HG02798 (cell line): Measurements from ENCODE around the gene BET1.
"Not testable (repeated sequence)": the region's sequence is repeated elsewhere in the genome, so short reads cannot be mapped to it uniquely, and the experiment has no call there.

ENCODE experiments used
- ATAC-seq: cut with Tn5 transposase; IDR thresholded peaks from one replicate; pipeline ENCODE4 v1.9.1; 2021; ENCODE audit warnings: mild to moderate bottlenecking; ENCODE audit not compliant: unreplicated experiment, poor library complexity

Gene BET1

GRCh38 chr7:94004024-94004951 is at the start of gene BET1:
Gene BET1 (minus strand): TSS chr7:94004355. CDS start chr7:94004216, 139 bp downstream.
- peak; percentile 98 for ATAC-seq

GRCh38 chr7:94053532-94053931 is 49.4 kb upstream of the BET1 start:
- ATAC-seq, result no peak

- peak; percentile 47 for ATAC-seq
Measured at GRCh38 chr7:94052398-94053180, 48.4 kb upstream of the BET1 start.

- ATAC-seq, result peak; percentile 85
Measured at GRCh38 chr7:94050046-94050445, 45.9 kb upstream of the BET1 start.

GRCh38 chr7:94049615-94050014 is 45.5 kb upstream of the BET1 start:
- ATAC-seq, result peak; percentile 19

- no peak for ATAC-seq
Measured at GRCh38 chr7:94048755-94049154, 44.6 kb upstream of the BET1 start.

- ATAC-seq, result no peak
Measured at GRCh38 chr7:94047956-94048355, 43.8 kb upstream of the BET1 start.

- no peak for ATAC-seq
Measured at GRCh38 chr7:94045581-94045980, 41.4 kb upstream of the BET1 start.

GRCh38 chr7:94044806-94045205 is 40.7 kb upstream of the BET1 start:
- peak; percentile 24 for ATAC-seq

- ATAC-seq, result no peak
Measured at GRCh38 chr7:94043299-94043698, 39.1 kb upstream of the BET1 start.

GRCh38 chr7:94042381-94042780 is 38.2 kb upstream of the BET1 start:
- peak; percentile 94 for ATAC-seq

- ATAC-seq, result no peak
Measured at GRCh38 chr7:94041529-94041928, 37.4 kb upstream of the BET1 start.

- no peak for ATAC-seq
Measured at GRCh38 chr7:94040254-94040653, 36.1 kb upstream of the BET1 start.

- no peak for ATAC-seq
Measured at GRCh38 chr7:94039368-94040035, 35.3 kb upstream of the BET1 start.

GRCh38 chr7:94031865-94032264 is 27.7 kb upstream of the BET1 start:
- peak; percentile 56 for ATAC-seq

GRCh38 chr7:94030634-94031033 is 26.5 kb upstream of the BET1 start:
- ATAC-seq, result no peak

GRCh38 chr7:94029976-94030375 is 25.8 kb upstream of the BET1 start:
- no peak for ATAC-seq

GRCh38 chr7:94028768-94029167 is 24.6 kb upstream of the BET1 start:
- peak; percentile 47 for ATAC-seq

- ATAC-seq, result not testable (repeated sequence)
Measured at GRCh38 chr7:94026619-94027018, 22.5 kb upstream of the BET1 start.

GRCh38 chr7:94022550-94022949 is 18.4 kb upstream of the BET1 start:
- ATAC-seq, result no peak

- ATAC-seq, result no peak
Measured at GRCh38 chr7:94016786-94017185, 12.6 kb upstream of the BET1 start.
